GM10847 (cell line): ENCODE data around the gene LCE1A.

Experiments
- POLR2A ChIP-seq: IDR thresholded peaks from 2 replicates; pipeline ENCODE4 v1.6.1; 2011; ENCODE audit not compliant: insufficient read length; ENCODE audit errors: extremely low read depth

The LCE1A gene, protein sequence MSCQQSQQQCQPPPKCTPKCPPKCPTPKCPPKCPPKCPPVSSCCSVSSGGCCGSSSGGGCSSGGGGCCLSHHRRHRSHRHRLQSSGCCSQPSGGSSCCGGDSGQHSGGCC

DNA sequence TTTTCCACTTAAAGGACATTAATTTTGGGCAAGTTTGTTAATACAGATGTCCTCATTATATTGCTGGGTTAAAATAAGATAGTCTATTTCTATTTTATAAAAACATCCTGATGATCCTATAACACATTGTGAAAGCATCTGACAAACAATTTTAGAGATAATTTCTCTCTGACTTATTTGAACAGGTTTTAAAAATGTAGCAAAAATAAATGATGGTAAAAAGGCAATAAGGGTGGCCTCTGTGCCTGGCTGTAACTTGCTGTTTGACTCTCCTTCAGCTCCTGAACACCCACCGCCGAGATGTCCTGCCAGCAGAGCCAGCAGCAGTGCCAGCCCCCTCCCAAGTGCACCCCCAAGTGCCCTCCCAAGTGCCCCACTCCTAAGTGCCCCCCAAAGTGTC is at the start of gene LCE1A:
LCE1A (plus strand) TSS at position 301 of the 400 bp plus-strand sequence; CDS start at position 301, 0 bp downstream.
- no peak for TF ChIP-seq POLR2A

DNA sequence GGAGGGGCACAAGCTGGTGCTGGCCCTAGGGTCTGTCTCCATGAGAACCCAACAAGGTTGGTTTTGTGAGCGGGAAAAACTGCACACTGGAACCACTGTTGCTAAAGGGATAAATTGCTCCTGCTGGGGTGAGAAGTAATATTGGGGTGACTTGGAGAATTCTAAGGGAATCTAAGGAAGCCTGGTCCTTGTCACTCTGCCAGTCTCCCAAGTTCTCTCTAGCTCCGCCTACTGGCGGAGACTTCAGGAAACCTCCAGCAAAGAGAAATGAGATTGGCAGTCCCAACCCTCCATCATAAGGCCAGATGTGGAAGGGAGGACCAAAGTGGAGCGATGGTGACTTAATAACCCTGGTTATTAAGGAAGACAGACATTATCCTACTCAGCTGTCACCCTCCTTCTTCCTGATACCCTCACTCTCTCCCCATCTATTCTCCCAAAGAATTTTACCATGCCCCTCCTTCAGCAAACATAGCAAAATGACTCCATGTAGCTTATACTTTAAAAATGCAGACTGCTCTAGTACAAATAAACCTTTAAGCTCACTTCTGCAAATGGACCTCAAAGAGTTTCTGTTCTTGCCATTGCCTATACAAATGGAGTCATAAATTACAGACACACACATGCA is 49.6 kb upstream of the LCE1A start:
- no peak for TF ChIP-seq POLR2A

DNA sequence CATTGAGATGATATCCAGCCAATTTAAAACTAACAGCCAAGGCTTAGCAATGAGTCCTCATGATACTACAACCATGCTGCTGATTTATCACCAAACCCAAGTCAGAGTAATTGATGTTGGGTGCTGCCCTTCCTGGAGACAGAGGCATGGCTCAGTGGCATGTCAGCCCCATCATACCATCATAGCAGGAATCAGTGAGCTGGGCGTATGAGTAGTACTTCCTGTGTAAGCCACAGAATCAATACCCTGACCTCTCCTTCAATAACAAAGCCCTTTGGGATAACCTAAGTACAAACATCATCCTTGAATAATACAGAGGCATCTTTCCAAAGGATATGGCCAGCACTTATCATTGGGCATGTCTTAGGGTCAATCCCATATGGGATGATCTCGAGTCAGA is 44.2 kb upstream of the LCE1A start:
- TF ChIP-seq POLR2A, result no peak

DNA sequence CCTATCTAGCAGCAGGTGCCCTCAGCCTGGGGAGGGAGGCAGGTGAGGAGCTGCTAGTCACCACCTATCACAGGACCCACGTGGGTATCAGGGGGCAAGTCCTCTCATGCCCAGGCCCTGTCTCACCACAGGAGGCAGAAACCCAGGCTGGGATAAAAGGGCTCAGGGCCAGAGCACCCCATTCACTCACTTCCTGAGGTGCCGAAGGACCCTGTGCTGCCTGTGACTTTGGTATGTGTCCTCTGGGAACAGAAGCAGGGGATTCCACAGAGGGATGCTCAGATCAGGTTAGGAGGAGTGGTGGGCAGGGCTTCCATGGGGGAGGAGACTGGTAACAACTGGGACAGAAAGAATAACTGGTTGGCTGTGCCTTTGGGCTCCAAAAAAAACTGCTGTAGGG is 41.2 kb upstream of the LCE1A start, which contains the start of gene LCE1E:
LCE1E (plus strand) TSS at position 181 of the 400 bp plus-strand sequence. CDS start 1,043 bp downstream, outside the sequence.
- TF ChIP-seq POLR2A, result no peak

DNA sequence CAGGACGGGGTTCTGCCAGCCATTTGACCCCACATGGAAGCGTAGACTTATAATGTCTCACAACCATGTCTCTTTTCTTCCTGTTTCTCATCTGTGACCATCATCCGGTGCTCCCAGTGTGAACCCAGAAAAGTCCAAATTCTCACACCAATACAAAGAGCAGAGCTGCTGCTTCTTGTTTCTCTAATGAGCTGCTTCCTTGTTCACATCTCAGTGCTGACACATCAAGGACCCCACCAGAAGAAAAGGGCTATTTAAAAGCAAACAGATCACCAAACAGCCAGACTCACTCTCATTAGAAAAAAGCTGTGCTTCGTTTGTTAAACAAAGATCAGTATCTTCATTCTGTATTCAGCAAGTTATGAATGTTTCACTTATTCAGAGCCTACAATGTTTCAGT is 31.6 kb upstream of the LCE1A start:
- TF ChIP-seq POLR2A, result no peak

DNA sequence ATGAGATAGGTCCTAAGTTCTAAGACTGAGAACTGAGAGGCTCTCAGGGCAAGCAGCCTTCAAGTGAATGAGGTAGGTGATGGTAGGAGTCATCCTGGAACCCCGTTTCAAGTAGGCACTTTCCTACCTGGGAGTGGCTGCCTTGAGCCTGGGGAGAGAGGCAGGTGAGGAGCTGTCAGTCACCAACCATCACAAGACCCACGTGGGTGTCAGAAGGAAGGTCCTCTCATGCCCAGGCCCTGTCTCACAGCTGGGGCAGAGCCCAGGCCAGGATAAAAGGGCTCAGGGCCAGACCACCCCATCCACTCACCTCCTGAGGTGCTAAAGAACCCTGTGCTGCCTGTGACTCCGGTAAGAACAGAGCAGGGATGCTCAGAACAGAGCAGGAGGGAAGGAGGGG is 30.9 kb upstream of the LCE1A start, which contains the start of gene LCE1D:
LCE1D (plus strand) TSS at position 301 of the 400 bp plus-strand sequence. CDS start 1,074 bp downstream, outside the sequence.
- no peak for TF ChIP-seq POLR2A

DNA sequence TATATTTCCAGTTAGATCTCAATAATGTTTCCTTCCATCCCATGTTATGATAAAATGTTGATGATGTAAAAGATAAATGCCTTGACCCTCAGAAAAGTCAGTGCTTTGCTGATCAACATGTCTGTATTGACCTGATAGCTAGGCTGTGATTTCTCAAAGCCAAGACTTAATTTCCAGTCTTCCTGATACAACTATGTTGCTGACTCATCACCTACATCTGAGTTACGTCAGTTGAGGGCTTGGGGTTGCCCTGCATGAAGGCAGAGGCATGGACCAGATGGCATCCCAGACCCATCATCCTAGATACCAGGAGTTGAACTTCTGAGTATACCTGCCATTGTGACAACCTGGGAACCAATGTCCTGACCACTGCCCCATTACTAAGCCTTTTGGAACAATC is 25.9 kb upstream of the LCE1A start:
- TF ChIP-seq POLR2A, result no peak

DNA sequence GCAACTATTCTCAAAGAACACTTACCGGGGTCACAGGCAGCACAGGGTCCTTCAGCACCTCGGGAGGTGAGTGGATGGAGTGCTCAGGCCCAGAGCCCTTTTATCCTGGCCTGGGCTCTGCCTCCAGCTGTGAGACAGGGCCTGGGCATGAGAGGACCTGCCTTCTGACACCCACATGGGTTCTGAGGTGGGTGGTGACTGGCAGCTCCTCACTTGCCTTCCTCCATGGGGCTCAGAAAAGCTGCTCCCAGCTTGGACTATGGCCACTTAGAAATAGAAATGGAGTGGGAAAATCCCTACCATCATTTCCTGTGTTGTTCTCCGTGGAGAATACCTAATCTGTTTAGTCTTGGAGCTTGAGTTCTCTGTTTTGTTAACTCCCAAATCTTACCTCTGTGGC is 20.7 kb upstream of the LCE1A start, which contains the start of gene LCE1C:
LCE1C (minus strand) TSS at position 76 of the 400 bp plus-strand sequence. CDS start 1,173 bp downstream, outside the sequence.
- TF ChIP-seq POLR2A, result no peak

DNA sequence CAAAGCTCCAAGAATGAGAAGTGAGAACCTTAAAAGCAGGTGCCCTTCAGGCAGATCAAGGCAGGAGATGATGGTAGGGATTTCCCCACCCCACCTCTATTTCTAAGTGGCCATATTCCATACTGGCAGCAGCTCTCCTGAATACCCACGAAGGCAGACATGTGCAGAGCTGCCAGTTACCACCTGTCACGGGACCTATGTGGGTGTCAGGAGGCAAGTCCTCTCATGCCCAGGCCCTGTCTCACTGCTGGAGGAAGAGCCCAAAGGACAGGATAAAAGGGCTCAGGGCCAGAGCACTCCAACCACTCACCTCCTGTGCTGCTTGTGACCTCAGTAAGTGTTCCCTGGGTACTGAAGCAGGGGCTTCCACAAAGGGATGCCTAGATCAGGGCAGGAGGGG is 16.2 kb upstream of the LCE1A start:
- TF ChIP-seq POLR2A, result no peak

DNA sequence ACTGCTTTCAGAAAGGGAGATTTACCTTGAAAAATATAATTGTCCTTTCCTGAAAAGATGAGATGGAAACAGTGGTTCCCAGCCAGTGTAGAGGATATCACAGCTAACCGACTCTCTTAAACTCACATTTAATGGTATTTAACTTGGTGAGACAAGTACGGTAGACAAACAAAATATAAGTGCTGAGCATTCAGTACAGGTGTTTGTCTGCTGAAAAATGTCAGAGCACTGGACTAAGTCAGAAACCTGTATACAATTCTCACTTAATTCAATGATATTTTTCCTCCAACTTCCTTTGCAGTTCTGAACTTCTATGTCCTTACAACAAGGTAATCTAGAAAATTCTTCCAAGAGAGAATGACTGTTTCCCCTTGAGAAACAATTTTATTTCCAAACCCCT is 15.6 kb upstream of the LCE1A start, which contains the start of gene LCE1B:
LCE1B (plus strand) TSS at position 301 of the 400 bp plus-strand sequence. CDS start 476 bp downstream, outside the sequence.
- no peak for TF ChIP-seq POLR2A

DNA sequence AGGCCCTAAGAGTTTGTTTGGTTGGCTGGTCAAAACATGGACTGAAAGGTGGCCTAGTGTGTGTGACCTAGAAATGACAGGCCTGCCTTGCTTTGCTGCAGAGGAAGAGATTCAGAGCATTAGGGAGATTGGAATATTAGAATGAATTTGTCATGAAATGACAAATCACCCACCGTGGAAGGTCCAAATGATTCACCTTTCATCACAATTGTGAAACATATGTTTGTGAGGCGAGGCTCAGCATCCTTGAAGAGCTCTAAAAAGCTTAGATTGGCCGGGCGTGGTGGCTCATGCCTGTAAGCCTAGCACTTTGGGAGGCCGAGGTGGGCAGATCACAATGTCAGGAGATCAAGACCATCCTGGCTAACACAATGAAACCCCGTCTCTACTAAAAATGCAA is 10.0 kb upstream of the LCE1A start:
- TF ChIP-seq POLR2A, result no peak

DNA sequence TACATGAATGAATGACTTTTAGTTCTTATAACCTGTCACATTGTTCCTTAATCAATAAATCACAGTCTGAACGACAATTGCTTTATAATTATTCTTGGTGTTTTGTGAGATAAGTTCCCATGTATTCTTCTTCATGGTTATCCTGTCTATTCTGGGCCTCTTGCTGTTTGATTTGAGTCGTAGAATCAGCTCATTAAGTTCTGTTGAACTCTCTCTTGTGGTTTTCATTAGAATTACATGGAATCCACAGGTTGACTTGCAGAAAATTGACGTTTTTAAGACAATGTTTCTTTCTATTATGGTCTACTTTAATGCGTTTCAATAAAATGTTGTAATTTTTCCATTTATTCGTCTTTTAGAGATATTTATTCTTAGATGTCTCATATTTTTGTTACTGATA is 4.0 kb upstream of the LCE1A start:
- no peak for TF ChIP-seq POLR2A

DNA sequence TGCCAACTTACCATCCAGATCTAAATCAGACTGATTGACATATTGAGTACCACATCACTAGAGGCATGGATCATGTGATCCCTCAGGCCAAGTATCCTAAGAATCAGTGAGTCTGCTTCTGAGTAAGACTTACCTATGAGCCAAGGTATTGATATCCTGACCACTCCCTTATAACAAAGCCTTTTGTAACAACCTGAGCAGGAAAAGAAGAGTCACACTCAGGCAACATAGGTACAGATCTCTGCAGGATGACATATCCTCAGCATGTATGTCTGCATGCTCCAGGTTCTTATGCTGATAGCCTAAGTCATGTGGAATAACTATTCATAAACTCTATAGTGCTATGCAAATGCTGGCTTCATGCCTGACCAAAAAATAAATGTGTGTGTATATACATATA is 2.3 kb upstream of the LCE1A start:
- TF ChIP-seq POLR2A, result no peak

DNA sequence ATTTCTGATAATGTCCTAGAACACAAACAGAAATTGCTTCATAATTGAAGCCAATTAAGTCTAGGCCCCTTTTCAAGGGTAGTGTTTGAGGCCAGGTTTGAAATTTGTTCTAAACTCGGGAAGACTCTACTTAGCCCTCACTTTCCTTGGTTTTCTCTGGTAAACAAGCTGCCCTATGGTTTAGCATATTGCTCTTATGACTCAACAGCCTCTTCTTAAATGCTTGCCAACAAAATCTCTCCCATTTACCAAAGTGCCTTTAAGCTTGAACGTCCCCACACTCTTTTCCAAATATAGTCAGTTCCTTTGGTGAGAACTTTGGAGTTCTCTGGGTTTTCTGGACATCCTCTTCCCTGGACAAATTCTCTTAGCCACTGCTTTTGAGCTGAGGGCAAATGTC is 9.6 kb downstream of the LCE1A start:
- TF ChIP-seq POLR2A, result no peak

DNA sequence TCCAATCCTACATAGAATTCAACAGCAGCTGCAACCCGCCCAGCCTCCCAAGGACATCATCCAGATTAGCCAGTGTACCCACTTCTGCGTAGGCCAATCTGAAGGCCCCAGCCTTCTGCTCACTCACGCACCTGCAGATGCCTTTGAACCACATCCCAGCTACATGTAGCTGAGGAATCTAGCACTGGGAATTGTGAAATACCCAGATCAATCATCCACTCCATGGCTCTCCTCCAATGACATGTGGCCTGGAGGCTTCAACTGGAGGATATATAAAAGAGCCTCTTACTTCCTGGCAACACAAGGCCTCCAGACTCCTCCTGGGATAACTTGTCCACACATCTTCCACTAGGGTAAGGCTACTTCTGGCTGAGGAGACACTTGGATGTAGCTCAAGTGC is 15.3 kb downstream of the LCE1A start, which contains the start of gene LCE6A:
LCE6A (plus strand) TSS at position 301 of the 400 bp plus-strand sequence. CDS start 665 bp downstream, outside the sequence.
- no peak for TF ChIP-seq POLR2A

DNA sequence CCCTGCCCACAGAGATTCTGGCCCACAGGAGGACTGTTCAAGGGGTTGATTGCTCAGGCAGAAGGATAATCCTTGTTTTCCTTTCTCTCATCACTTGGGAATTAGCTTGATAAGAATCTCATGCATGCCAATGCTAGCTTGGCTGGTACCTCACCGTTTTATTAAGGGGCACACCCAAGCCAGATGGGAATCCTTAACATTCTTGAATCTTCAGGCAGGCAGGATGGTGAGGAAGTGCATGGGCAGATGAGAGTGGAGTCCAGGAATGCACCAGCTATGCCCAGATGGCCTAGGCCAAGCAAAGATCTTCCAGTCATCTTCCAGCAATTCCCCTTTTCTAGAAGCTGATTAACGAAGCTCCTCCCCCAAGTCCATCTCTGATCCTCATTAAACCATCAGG is 28.4 kb downstream of the LCE1A start:
- TF ChIP-seq POLR2A, result no peak
